ENCODE results near the gene CTNNA1.

- no peak for TF ChIP-seq CTCF (conservative IDR thresholded peaks at IDR 0.05; ENCODE audit: low read length)
- no peak for TF ChIP-seq EZH2phosphoT487 (IDR thresholded peaks at IDR 0.05; ENCODE audit: borderline replicate concordance)
Measured at GRCh38 chr5:138805096-138805495, 51.9 kb downstream of the CTNNA1 start.
